RWPE2 (cell line): Measurements from ENCODE around the gene LHFPL4.
"Not testable (repeated sequence)": the region's sequence is repeated elsewhere in the genome, so short reads cannot be mapped to it uniquely, and the experiment has no call there.

Experiments
- ATAC-seq: fragments of 200-7000 bp; cut with Tn5 transposase; 3 replicates; pipeline ENCODE4 v1.9.1; 2021; ENCODE audit warnings: low read depth
- DNase-seq: peaks from one replicate; pipeline ENCODE4 v3.0.0-alpha.2; 2020; ENCODE audit warnings: low spot score
- H3K27ac ChIP-seq: fragments of 450-650 bp; 2 replicates; pipeline ENCODE4 v1.5.1; 2017; ENCODE audit warnings: mild to moderate bottlenecking; ENCODE audit not compliant: poor library complexity, severe bottlenecking
- H3K27me3 ChIP-seq: fragments of 250-450 bp; sonication (Bioruptor Pico); 2 replicates; pipeline ENCODE4 v1.5.1; 2021; ENCODE audit warnings: mild to moderate bottlenecking, moderate library complexity; ENCODE audit not compliant: insufficient read depth, poor library complexity, severe bottlenecking
- H3K36me3 ChIP-seq: fragments of 250-450 bp; sonication (Bioruptor Pico); 2 replicates; pipeline ENCODE4 v1.5.1; 2020; ENCODE audit warnings: low read depth, mild to moderate bottlenecking, moderate library complexity
- H3K4me1 ChIP-seq: fragments of 250-450 bp; sonication (Bioruptor Pico); 2 replicates; pipeline ENCODE4 v1.5.1; 2021; ENCODE audit warnings: mild to moderate bottlenecking, moderate library complexity; ENCODE audit not compliant: insufficient read depth, poor library complexity, severe bottlenecking
- H3K4me3 ChIP-seq: fragments of 250-450 bp; sonication (Bioruptor Pico); 2 replicates; pipeline ENCODE4 v1.5.1; 2021; ENCODE audit warnings: mild to moderate bottlenecking, moderate library complexity; ENCODE audit not compliant: severe bottlenecking
- H3K9me3 ChIP-seq: fragments of 250-450 bp; sonication (Bioruptor Pico); 2 replicates; pipeline ENCODE4 v1.5.1; 2021; ENCODE audit warnings: mild to moderate bottlenecking, moderate library complexity; ENCODE audit not compliant: severe bottlenecking
- TF ChIP-seq, protein P1 (sequence below): fragments of 450-650 bp; IDR thresholded peaks from one replicate; pipeline ENCODE4 v1.5.1; 2017; ENCODE audit warnings: mild to moderate bottlenecking, moderate library complexity; ENCODE audit not compliant: poor library complexity, severe bottlenecking

Gene LHFPL4

GRCh38 chr3:9553021-9553947 is at the start of gene LHFPL4:
LHFPL4 (minus strand) TSS chr3:9553822; CDS start chr3:9552679, 1,143 bp downstream.
- H3K4me3 ChIP-seq: peak within 1 kb of the TSS; percentile 29
- no peaks in the 10 kb centered on the region for H3K4me1 ChIP-seq
- TF ChIP-seq, protein P1, sequence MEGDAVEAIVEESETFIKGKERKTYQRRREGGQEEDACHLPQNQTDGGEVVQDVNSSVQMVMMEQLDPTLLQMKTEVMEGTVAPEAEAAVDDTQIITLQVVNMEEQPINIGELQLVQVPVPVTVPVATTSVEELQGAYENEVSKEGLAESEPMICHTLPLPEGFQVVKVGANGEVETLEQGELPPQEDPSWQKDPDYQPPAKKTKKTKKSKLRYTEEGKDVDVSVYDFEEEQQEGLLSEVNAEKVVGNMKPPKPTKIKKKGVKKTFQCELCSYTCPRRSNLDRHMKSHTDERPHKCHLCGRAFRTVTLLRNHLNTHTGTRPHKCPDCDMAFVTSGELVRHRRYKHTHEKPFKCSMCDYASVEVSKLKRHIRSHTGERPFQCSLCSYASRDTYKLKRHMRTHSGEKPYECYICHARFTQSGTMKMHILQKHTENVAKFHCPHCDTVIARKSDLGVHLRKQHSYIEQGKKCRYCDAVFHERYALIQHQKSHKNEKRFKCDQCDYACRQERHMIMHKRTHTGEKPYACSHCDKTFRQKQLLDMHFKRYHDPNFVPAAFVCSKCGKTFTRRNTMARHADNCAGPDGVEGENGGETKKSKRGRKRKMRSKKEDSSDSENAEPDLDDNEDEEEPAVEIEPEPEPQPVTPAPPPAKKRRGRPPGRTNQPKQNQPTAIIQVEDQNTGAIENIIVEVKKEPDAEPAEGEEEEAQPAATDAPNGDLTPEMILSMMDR: no peak
- DNase-seq (no peak), ATAC-seq (no peak)
- H3K27me3 ChIP-seq: peaks cover 23% of the 10 kb centered on the region
- H3K9me3 ChIP-seq: no peaks in the 10 kb centered on the region
- no peaks in the 10 kb centered on the region for H3K36me3 ChIP-seq
- no peak within 1 kb of the TSS for H3K27ac ChIP-seq

DNA sequence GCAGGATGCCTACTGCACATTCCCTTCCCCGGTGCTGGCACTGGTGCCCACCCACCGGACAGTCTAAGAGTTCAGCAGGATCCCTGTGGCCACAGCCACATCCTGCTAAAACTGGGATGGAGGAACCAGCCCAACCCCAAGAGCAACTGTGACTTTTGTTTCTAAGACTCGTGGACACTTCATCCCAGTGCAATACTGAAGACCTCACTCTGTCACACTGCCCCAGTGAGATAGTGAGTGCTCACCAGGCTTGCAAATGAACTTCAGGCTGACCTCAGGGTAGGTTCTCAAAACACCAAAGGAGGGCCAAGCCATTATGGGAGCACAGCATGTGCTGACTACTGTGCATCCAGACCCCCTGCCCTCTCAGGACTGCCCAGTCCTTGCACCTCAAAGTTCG is 49.0 kb upstream of the LHFPL4 start:
- H3K9me3 ChIP-seq: no peaks in the 10 kb centered on the region
- ATAC-seq (no peak), DNase-seq (no peak)
- H3K27ac ChIP-seq: no peak overlapping the region
- no peak overlapping the region for H3K4me3 ChIP-seq
- no peaks in the 10 kb centered on the region for H3K27me3 ChIP-seq
- no peaks in the 10 kb centered on the region for H3K36me3 ChIP-seq
- no peaks in the 10 kb centered on the region for H3K4me1 ChIP-seq
- TF ChIP-seq, protein P1: no peak

GRCh38 chr3:9601006-9601581 is 47.5 kb upstream of the LHFPL4 start:
- not testable (repeated sequence) for DNase-seq, H3K4me3 ChIP-seq, H3K27me3 ChIP-seq, H3K36me3 ChIP-seq, H3K9me3 ChIP-seq, H3K27ac ChIP-seq, H3K4me1 ChIP-seq, ATAC-seq

DNA sequence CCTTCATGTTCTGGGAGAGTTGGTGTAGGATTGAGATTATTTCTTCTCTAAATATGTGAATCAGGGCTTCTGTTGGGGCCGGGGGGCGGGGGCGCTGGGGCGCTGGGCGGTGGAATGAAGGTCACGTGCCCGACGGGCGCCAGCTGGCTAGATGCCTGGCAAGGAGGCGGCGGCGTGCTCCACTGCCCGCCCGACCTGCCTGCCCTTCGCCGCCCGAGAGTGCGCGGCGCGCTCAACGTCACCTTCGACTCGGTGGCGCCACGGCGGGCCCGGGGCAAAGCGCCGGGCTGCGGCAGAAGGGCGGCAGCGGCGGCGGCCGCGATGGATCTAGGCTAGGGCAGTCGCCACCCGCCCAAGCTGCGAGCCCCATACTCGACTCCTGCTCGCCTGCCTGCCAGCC is 47.0 kb upstream of the LHFPL4 start:
- no peaks in the 10 kb centered on the region for H3K9me3 ChIP-seq
- H3K4me3 ChIP-seq: no peak overlapping the region
- DNase-seq: no peak
- H3K27ac ChIP-seq: no peak overlapping the region
- TF ChIP-seq, protein P1: no peak
- peak; percentile 49; the same call in 2 of the 3 replicates for ATAC-seq
- no peaks in the 10 kb centered on the region for H3K27me3 ChIP-seq
- no peaks in the 10 kb centered on the region for H3K4me1 ChIP-seq
- H3K36me3 ChIP-seq: no peaks in the 10 kb centered on the region

DNA sequence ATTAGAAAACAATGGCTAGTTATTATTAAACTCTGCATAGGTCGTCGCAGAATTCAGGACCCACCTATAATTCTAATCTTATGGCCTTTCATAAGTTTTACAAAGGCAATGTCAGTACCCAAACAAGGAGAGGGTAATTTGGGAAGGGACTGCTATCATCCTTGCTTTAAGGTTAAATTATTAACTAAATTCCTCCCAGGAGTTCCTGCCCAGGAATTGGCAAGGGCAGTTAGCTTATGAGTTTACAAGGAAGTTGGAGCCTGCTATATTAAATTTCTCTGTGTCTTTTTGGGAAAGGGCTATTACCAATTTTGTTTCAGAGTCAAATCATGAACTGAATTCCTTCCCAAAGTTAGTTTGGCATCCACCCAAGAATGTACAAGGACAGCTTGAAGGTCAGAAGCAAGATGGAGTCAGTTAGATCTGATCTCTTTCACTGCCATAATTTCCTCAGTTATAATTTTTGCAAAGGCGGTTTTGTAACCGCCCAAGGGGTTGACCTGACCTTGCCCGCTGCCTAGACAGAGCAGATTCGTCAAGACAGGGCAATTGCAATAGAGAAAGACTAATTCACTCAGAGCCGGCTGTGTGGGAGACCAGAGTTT is 45.3 kb upstream of the LHFPL4 start:
- no peaks in the 10 kb centered on the region for H3K36me3 ChIP-seq
- TF ChIP-seq, protein P1: no peak
- no peaks in the 10 kb centered on the region for H3K27me3 ChIP-seq
- no peak overlapping the region for H3K4me3 ChIP-seq
- no peaks in the 10 kb centered on the region for H3K4me1 ChIP-seq
- ATAC-seq: no peak
- H3K27ac ChIP-seq: no peak overlapping the region
- no peak for DNase-seq
- H3K9me3 ChIP-seq: no peaks in the 10 kb centered on the region
